ENCODE results near the gene UFSP2.

Gene UFSP2

DNA sequence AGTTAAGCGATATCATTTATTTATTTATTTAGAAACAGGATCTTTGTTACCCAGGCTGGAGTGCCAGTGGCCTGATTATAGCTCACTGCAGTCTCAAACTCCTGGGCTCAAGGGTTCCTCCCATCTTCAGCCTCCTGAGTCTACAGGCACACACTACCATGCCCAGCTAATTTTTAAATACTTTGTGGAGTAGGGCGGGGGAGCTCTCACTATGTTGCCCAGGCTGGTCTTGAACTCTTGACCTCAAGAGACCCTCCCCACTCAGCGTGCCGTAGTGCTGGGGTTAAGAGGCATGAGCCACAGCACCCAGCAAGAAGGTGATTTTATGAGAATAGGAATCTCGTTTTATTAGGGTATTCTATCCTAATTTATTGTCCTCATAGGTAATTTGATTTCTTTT is 3.9 kb upstream of the UFSP2 start:
- TF ChIP-seq CTCF (IDR thresholded peaks at IDR 0.05; ENCODE audit: borderline replicate concordance, insufficient read depth, low read depth, low read length) = no peak
- H3K4me3 ChIP-seq (ENCODE audit: low read depth, low read length) = no peak overlapping the region

DNA sequence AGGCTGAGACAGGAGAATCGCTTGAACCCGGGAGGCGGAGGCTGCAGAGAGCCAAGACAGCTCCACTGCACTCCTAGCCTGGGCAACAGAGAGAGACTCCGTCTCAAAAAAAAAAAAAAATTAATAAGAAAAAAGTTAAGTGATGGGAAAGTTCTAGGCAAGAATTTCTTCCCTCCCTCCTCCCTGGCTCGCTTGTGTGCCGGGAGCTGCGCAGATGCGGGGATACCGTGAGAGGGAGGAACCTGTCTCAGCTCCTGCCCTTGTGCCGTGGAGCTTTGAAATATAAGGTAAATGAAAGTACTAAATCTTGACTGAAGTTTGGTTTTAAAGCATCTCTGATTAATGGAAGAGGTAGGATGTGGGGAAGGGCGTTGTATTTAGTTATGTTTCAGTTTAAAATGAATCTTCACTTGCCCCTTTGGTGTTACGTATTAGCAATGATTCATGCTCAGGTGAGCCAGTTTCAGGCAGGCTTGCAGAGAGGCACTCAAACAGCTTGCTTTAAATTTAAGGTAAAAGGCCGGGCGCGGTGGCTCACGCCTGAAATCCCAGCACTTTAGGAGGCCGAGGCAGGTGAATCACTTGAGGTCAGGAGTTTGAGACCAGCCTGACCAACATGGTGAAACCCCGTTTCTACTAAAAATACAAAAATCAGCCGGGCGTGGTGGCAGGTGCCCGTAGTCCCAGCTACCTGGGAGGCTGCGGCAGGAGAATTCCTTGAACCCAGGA is 1.4 kb upstream of the UFSP2 start:
- H3K4me3 ChIP-seq (ENCODE audit: low read depth, low read length) = no peak overlapping the region
- TF ChIP-seq CTCF (IDR thresholded peaks at IDR 0.05; ENCODE audit: borderline replicate concordance, insufficient read depth, low read depth, low read length) = no peak

- no peak for TF ChIP-seq CTCF (IDR thresholded peaks at IDR 0.05; ENCODE audit: borderline replicate concordance, insufficient read depth, low read depth, low read length)
- peak overlapping the region; percentile 95 for H3K4me3 ChIP-seq (ENCODE audit: low read depth, low read length)
Measured at GRCh38 chr4:185424905-185425646, 688 bp downstream of the UFSP2 start.

GRCh38 chr4:185421366-185422124 is 4.2 kb downstream of the UFSP2 start:
- no peak overlapping the region for H3K4me3 ChIP-seq (ENCODE audit: low read depth, low read length)
- TF ChIP-seq CTCF (IDR thresholded peaks at IDR 0.05; ENCODE audit: borderline replicate concordance, insufficient read depth, low read depth, low read length) = no peak

DNA sequence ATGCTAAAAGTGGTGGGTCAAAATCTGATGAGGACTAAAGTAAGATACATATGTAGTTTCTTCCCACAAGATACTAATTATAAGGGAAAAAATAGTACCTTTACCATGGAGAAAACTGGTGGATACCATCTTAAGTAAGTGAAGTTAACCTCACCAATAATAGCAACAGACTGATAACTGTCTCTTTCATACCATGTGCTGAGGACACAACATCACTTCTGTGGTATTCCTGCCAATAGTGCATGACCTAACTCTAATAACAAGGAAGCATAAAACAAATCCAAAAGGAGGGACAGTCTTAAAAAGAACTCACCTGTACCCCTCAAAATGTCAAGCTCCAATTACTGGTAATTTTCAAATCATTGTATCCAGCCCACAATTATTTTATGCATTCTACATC is 8.8 kb downstream of the UFSP2 start:
- H3K4me3 ChIP-seq (ENCODE audit: low read depth, low read length) = no peak overlapping the region
- TF ChIP-seq CTCF (IDR thresholded peaks at IDR 0.05; ENCODE audit: borderline replicate concordance, insufficient read depth, low read depth, low read length) = no peak

DNA sequence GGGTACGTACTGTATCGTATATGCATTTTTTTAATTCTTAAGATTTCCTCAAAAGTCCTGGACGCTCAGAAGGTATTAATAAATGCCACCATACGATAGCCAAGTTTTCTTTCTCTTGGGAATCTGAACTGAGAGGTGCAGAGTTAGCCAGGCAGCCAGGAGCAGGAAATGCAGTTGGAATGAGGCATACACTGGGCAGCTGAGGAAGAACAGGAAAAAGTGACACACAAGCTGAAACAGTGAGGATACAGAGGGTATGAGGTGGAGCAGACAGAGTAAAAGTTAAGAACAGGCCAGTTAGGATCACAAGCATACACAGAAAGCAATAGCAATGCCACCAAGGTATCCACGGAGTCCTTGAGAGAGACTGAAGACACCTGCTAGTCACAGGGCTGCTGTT is 13.4 kb downstream of the UFSP2 start:
- H3K4me3 ChIP-seq (ENCODE audit: low read depth, low read length) = no peak overlapping the region
- TF ChIP-seq CTCF (IDR thresholded peaks at IDR 0.05; ENCODE audit: borderline replicate concordance, insufficient read depth, low read depth, low read length) = no peak

Measured in GM12875 (cell line).